ENCODE measurements around the gene MTF2.

The MTF2 gene

DNA sequence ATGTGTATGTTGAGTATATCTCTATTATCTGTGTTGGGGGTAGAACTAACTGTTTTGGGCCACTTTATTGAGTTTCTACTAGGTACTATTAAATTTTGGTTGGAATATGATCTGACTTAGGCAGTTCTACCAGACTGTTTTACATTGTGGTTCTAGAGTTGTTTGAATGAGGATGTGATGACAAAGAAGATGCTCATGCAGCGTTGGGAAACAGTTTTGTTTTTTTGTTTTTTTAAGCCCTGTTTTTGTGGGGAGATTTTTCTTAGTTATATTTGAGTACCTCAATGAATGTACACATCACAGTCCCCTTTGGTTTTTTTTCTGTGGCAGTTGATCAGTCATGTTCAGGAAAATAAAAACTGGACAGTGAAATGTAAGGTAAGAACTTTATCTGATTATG lies 61.0 kb downstream of the MTF2 start:
- no peaks in the 10 kb centered on the region for H3K9me3 ChIP-seq
- H3K36me3 ChIP-seq, result peaks cover 5 to 34% (median 13%) of the 10 kb centered on the region in 3 donors
- H3K4me1 ChIP-seq, result peaks cover 0 to 10% (median 0%) of the 10 kb centered on the region in 4 donors
- no peak for DNase-seq
- intact Hi-C loops (cut with DNase I; ENCODE audit: low total_unique reads), result no loop called here
- TF ChIP-seq, protein P1, sequence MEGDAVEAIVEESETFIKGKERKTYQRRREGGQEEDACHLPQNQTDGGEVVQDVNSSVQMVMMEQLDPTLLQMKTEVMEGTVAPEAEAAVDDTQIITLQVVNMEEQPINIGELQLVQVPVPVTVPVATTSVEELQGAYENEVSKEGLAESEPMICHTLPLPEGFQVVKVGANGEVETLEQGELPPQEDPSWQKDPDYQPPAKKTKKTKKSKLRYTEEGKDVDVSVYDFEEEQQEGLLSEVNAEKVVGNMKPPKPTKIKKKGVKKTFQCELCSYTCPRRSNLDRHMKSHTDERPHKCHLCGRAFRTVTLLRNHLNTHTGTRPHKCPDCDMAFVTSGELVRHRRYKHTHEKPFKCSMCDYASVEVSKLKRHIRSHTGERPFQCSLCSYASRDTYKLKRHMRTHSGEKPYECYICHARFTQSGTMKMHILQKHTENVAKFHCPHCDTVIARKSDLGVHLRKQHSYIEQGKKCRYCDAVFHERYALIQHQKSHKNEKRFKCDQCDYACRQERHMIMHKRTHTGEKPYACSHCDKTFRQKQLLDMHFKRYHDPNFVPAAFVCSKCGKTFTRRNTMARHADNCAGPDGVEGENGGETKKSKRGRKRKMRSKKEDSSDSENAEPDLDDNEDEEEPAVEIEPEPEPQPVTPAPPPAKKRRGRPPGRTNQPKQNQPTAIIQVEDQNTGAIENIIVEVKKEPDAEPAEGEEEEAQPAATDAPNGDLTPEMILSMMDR (IDR thresholded peaks at IDR 0.05), result no peak
- no peaks in the 10 kb centered on the region for H3K27me3 ChIP-seq
- H3K4me3 ChIP-seq, result no peak overlapping the region
- no peak overlapping the region for H3K27ac ChIP-seq

DNA sequence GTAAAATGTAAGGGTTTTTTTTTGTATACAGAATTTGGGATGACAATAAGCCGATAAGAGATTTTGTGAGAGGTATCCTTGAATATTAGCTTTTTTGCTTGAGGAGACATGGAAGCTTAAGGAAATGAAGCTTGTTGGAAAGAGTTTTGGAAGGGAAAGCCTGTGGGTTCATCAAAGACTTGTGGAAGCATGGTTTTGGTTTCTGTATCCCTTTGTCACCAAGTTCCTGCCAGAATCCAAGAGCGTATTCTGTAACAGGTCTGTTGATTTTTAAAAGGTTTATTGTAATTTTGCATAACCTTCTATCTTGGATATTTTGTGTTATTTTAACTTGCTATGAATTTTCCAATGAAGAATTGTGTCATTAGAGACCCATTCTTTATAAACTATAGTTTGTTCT lies 63.1 kb downstream of the MTF2 start:
- TF ChIP-seq, protein P1 (IDR thresholded peaks at IDR 0.05), result no peak
- H3K9me3 ChIP-seq, result no peaks in the 10 kb centered on the region
- intact Hi-C loops (cut with DNase I; ENCODE audit: low total_unique reads), result no loop called here
- H3K4me1 ChIP-seq, result peaks cover 0 to 10% (median 0%) of the 10 kb centered on the region in 4 donors
- H3K4me3 ChIP-seq, result no peak overlapping the region
- DNase-seq, result no peak
- H3K36me3 ChIP-seq, result peaks cover 0 to 15% (median 7%) of the 10 kb centered on the region in 3 donors
- no peaks in the 10 kb centered on the region for H3K27me3 ChIP-seq
- no peak overlapping the region for H3K27ac ChIP-seq

GRCh38 chr1:93143136-93143535 lies 64.1 kb downstream of the MTF2 start:
- no peak overlapping the region for H3K27ac ChIP-seq
- H3K9me3 ChIP-seq, result no peaks in the 10 kb centered on the region
- no peak overlapping the region for H3K4me3 ChIP-seq
- DNase-seq, result no peak
- TF ChIP-seq, protein P1 (IDR thresholded peaks at IDR 0.05), result no peak
- H3K4me1 ChIP-seq, result peaks cover 0 to 16% (median 0%) of the 10 kb centered on the region in 4 donors
- peaks cover 0 to 9% (median under 1%) of the 10 kb centered on the region in 3 donors for H3K36me3 ChIP-seq
- H3K27me3 ChIP-seq, result no peaks in the 10 kb centered on the region
- intact Hi-C loops (cut with DNase I; ENCODE audit: low total_unique reads), result no loop called here

DNA sequence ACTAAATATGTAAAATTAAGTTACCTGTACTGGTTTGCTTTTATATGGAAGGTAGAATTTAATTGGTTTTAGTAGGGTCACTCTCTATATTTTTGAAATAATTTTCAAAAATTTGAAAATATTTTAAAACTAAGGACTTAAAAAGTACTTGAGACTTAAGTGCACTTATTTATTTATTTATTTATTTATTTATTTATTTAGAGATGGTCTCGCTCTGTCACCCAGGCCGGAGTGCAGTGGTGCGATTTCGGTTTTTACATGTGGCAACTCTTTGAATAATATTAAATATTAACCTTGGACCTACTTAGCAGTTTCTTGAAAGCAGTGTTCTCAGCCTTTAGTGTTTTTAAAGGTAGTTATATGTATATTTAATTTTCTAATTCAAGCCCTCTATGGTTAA lies 64.7 kb downstream of the MTF2 start:
- intact Hi-C loops (cut with DNase I; ENCODE audit: low total_unique reads), result no loop called here
- Histone ChIP-seq H3K4me1 (peaks cover 0 to 20% (median 0%) of the 10 kb centered on the region in 4 donors), H3K9me3 (no peaks in the 10 kb centered on the region), H3K36me3 (peaks cover 3 to 8% (median 6%) of the 10 kb centered on the region in 3 donors), H3K27me3 (no peaks in the 10 kb centered on the region), H3K27ac (no peak overlapping the region), H3K4me3 (no peak overlapping the region)
- TF ChIP-seq, protein P1 (IDR thresholded peaks at IDR 0.05), result no peak
- no peak for DNase-seq

- Histone ChIP-seq H3K4me3 (no peak overlapping the region), H3K9me3 (no peaks in the 10 kb centered on the region), H3K36me3 (peaks cover 0 to 24% (median 10%) of the 10 kb centered on the region in 3 donors), H3K4me1 (peaks cover 0 to 14% (median 0%) of the 10 kb centered on the region in 4 donors), H3K27ac (no peak overlapping the region), H3K27me3 (no peaks in the 10 kb centered on the region)
- TF ChIP-seq, protein P1 (IDR thresholded peaks at IDR 0.05), result no peak
- no peak for DNase-seq
- intact Hi-C loops (cut with DNase I; ENCODE audit: low total_unique reads), result no loop called here
Measured at GRCh38 chr1:93148001-93148400, 68.9 kb downstream of the MTF2 start.

DNA sequence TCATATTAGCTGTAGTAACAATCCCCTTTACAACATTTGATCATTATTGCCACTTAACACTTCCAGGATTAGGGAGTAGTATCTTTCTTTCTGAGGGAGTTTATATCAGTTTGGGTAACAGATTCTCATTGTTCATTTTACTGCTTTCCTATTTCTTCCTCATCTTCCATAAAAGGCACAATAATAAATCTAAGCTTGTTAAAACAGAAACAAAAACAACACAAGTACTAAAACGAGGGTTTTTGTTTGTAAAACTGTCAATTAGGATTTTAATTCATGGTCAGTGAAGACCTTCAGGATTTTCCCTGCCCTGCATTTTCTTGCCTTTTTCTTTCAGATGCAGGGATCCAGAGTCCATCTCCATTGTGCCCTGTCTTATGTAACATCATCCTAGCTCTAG lies 71.6 kb downstream of the MTF2 start:
- peaks cover 15 to 40% (median 34%) of the 10 kb centered on the region in 3 donors for H3K36me3 ChIP-seq

More for the DNA sequence above, 71.6 kb downstream of the MTF2 start:
- Histone ChIP-seq H3K9me3 (no peaks in the 10 kb centered on the region), H3K4me1 (peaks cover 0 to 10% (median 0%) of the 10 kb centered on the region in 4 donors), H3K27ac (no peak overlapping the region), H3K4me3 (no peak overlapping the region), H3K27me3 (no peaks in the 10 kb centered on the region)
- TF ChIP-seq, protein P1 (IDR thresholded peaks at IDR 0.05), result no peak
- intact Hi-C loops (cut with DNase I; ENCODE audit: low total_unique reads), result no loop called here
- DNase-seq, result no peak

All from tibial artery (tissue), 4 donors.